Esophagus squamous epithelium (tissue), 5 donors: Measurements from ENCODE around the gene CNTNAP2. TPM values are rescaled to one million over a fixed set of nuclear protein-coding genes. Genes with fewer than 3 reads are reported as not detected.

Experiments used
- DNase-seq: peaks from one replicate; lab custom pipeline; 2025; lab: John Stamatoyannopoulos, UW
- H3K27ac ChIP-seq, 4 donors: fragments of 200-600 bp; sonication (generic); one replicate each; pipeline ENCODE4 v1.5.1; 2016 to 2019; ENCODE audit warnings: mild to moderate bottlenecking in 1 of 4
- H3K27me3 ChIP-seq, 4 donors: fragments of 200-600 bp; sonication (generic); 1 replicate in 3 of 4; 2 replicates in 1 of 4; pipeline versions ENCODE4 v1.5.1 to v1.6.0; 2017 to 2021; ENCODE audit warnings: antibody characterized with exemption in 1 of 4
- H3K36me3 ChIP-seq, 3 donors: fragments of 200-600 bp; sonication (generic); one replicate each; pipeline ENCODE4 v1.5.1; 2016 to 2019
- H3K4me1 ChIP-seq, 3 donors: fragments of 200-600 bp; sonication (generic); one replicate each; pipeline ENCODE4 v1.5.1; 2017 to 2019
- H3K4me3 ChIP-seq, 4 donors: fragments of 200-600 bp; sonication (generic); 1 replicate in 3 of 4; 2 replicates in 1 of 4; pipeline ENCODE4 v1.5.1; 2016 to 2019; ENCODE audit warnings: mild to moderate bottlenecking in 2 of 4, moderate library complexity in 1 of 4
- H3K9me3 ChIP-seq, 3 donors: fragments of 200-600 bp; sonication (generic); one replicate each; pipeline ENCODE4 v1.5.1; 2016 to 2019
- CTCF ChIP-seq, 6 experiments: fragments of 450-650 bp in 4 of 6; fragments of 200-600 bp in 2 of 6; sonication (generic) in 2 of 6; IDR thresholded peaks; one replicate each; pipeline ENCODE4 v1.5.1; 2016 to 2019; ENCODE audit warnings: antibody characterized with exemption in 6 of 6, mild to moderate bottlenecking in 4 of 6, moderate library complexity in 4 of 6
- POLR2A ChIP-seq, 4 donors: fragments of 450-650 bp; IDR thresholded peaks; one replicate each; pipeline ENCODE4 v1.6.1; 2017; ENCODE audit warnings: antibody characterized with exemption in 4 of 4, mild to moderate bottlenecking in 4 of 4, moderate library complexity in 3 of 4
- WGBS, 2 donors: methylation state at CpG; one replicate each; pipeline ENCODE4 v1.1.5; 2018; 5-methylcytosine and 5-hydroxymethylcytosine counted together
- intact Hi-C: fragments of 100-400 bp; cut with DNase I; formaldehyde crosslinking; loops from one replicate; pipeline ENCODE4 v1.15.0; 2022
- total RNA-seq, 4 donors: library from RNA; depleted of rRNA; stranded (reverse); fragments of >200 nt; gene quantifications; one replicate each; pipeline ENCODE4 v1.1.0, GENCODE V29; 2016
- donor health status: DM: yes; HTN: yes; CAD: no.

CNTNAP2 gene
- total RNA-seq, 4 donors from 2014 or later = 0.95 to 2.3 (median 1.2) TPM

GRCh38 chr7:147498081-147498480 is 1381.5 kb downstream of the CNTNAP2 start:
- 82 to 83% methylated on average over 2 of the region's 2 CpGs for WGBS, 2 donors
- no peak overlapping the region for H3K4me3 ChIP-seq
- TF ChIP-seq POLR2A (IDR thresholded peaks at IDR 0.05) (no peak), CTCF (IDR thresholded peaks at IDR 0.05) (no peak)
- H3K4me1 ChIP-seq = no peaks in the 10 kb centered on the region
- H3K36me3 ChIP-seq = no peaks in the 10 kb centered on the region
- no peak overlapping the region for H3K27ac ChIP-seq
- no peak for DNase-seq
- intact Hi-C loops = no loop called here
- H3K27me3 ChIP-seq = no peaks in the 10 kb centered on the region
- no peaks in the 10 kb centered on the region for H3K9me3 ChIP-seq

- no peaks in the 10 kb centered on the region for H3K36me3 ChIP-seq
- no peak overlapping the region for H3K4me3 ChIP-seq
- 28 to 42% methylated on average over 3 of the region's 3 CpGs for WGBS, 2 donors
- H3K9me3 ChIP-seq = peaks cover 0 to 5% (median 0%) of the 10 kb centered on the region in 3 donors
- H3K27me3 ChIP-seq = no peaks in the 10 kb centered on the region
- no peaks in the 10 kb centered on the region for H3K4me1 ChIP-seq
- TF ChIP-seq CTCF (IDR thresholded peaks at IDR 0.05) (no peak), POLR2A (IDR thresholded peaks at IDR 0.05) (no peak)
- no peak for DNase-seq
- H3K27ac ChIP-seq = no peak overlapping the region
- intact Hi-C loops = no loop called here
Measured at GRCh38 chr7:147509035-147509501, 1392.5 kb downstream of the CNTNAP2 start.

- H3K27me3 ChIP-seq = no peaks in the 10 kb centered on the region
- H3K36me3 ChIP-seq = no peaks in the 10 kb centered on the region
- TF ChIP-seq POLR2A (IDR thresholded peaks at IDR 0.05) (no peak), CTCF (IDR thresholded peaks at IDR 0.05) (no peak)
- no peak overlapping the region for H3K27ac ChIP-seq
- peaks cover 0 to 5% (median 0%) of the 10 kb centered on the region in 3 donors for H3K9me3 ChIP-seq
- no peak overlapping the region for H3K4me3 ChIP-seq
- no peak for DNase-seq
- H3K4me1 ChIP-seq = no peaks in the 10 kb centered on the region
- intact Hi-C loops = no loop called here
- WGBS, 2 donors = 35 to 59% methylated on average over 4 of the region's 4 CpGs
Measured at GRCh38 chr7:147509541-147510200, 1393.1 kb downstream of the CNTNAP2 start.

GRCh38 chr7:147510201-147510542 is 1393.6 kb downstream of the CNTNAP2 start:
- no peak for DNase-seq
- H3K4me3 ChIP-seq = no peak overlapping the region
- TF ChIP-seq CTCF (IDR thresholded peaks at IDR 0.05) (no peak), POLR2A (IDR thresholded peaks at IDR 0.05) (no peak)
- no peak overlapping the region for H3K27ac ChIP-seq
- no peaks in the 10 kb centered on the region for H3K36me3 ChIP-seq
- no peaks in the 10 kb centered on the region for H3K4me1 ChIP-seq
- intact Hi-C loops = no loop called here
- no peaks in the 10 kb centered on the region for H3K27me3 ChIP-seq
- H3K9me3 ChIP-seq = peaks cover 0 to 5% (median 0%) of the 10 kb centered on the region in 3 donors

GRCh38 chr7:147510923-147511322 is 1394.3 kb downstream of the CNTNAP2 start:
- Histone ChIP-seq H3K4me3 (no peak overlapping the region), H3K4me1 (no peaks in the 10 kb centered on the region), H3K27ac (no peak overlapping the region), H3K36me3 (no peaks in the 10 kb centered on the region), H3K9me3 (peaks cover 0 to 5% (median 0%) of the 10 kb centered on the region in 3 donors), H3K27me3 (no peaks in the 10 kb centered on the region)
- WGBS, 2 donors = 42 to 58% methylated on average over 4 of the region's 4 CpGs
- DNase-seq = no peak
- TF ChIP-seq CTCF (IDR thresholded peaks at IDR 0.05) (no peak), POLR2A (IDR thresholded peaks at IDR 0.05) (no peak)
- intact Hi-C loops = no loop called here
